Epithelial cell of esophagus (primary cell): Measurements from ENCODE around the gene CACNG4.

Source experiments
- DNase-seq: peaks from one replicate; pipeline ENCODE4 v3.0.0; 2010; ENCODE audit warnings: low read depth
- H3K4me3 ChIP-seq: 2 replicates; pipeline ENCODE4 v1.5.1; 2011; ENCODE audit warnings: mild to moderate bottlenecking, low read length, control low read depth
- TF ChIP-seq, protein P1 (sequence below): IDR thresholded peaks from 2 replicates; pipeline ENCODE4 v1.5.1; 2011; ENCODE audit warnings: low read depth, mild to moderate bottlenecking, low read length, control low read depth, inconsistent platforms; ENCODE audit not compliant: insufficient read depth; ENCODE audit errors: missing control alignments

The CACNG4 gene

DNA sequence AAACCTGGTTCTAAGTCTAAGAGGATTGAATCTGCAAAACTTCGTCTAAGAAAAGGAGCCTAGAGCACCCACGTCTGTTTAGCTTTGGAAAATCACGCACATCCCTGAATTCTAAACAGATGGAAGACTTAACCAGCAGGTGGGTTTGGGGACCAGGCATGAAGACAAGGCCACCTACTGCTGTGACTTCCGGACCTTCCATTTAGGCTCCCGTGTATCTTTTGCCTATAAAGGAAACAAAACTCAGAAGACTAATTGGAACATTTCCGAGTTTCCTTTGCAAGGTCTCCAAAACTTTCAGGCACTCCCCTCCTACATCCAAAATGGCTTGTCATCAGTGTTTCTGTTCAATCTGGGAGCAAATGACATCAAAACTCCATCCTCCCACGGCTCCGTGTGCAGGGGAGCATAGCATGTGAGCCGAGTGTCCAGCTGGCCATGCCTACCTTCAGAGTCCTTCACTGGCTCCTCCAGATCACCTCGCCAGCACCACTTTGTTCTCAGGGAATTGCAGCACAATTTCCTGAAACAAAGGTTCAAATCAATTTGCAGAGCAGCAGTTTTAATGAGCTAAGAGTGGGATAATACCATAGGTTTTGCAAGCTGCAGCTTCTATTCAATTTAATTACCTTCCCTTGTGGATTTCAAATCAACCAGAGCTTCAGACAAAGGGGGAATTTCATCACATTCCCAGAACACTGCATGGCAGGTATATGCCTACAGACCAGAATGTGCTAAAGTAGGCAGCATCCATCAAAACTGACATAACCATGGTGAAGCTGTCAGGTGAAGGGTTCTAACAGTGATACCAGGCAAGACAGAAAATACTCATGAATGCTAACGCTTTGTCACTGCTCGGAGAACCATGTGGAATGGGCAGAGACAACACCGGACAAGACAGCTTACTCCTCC lies 103.3 kb downstream of the CACNG4 start:
- no peak overlapping the region for H3K4me3 ChIP-seq
- DNase-seq = no peak
- TF ChIP-seq, protein P1, sequence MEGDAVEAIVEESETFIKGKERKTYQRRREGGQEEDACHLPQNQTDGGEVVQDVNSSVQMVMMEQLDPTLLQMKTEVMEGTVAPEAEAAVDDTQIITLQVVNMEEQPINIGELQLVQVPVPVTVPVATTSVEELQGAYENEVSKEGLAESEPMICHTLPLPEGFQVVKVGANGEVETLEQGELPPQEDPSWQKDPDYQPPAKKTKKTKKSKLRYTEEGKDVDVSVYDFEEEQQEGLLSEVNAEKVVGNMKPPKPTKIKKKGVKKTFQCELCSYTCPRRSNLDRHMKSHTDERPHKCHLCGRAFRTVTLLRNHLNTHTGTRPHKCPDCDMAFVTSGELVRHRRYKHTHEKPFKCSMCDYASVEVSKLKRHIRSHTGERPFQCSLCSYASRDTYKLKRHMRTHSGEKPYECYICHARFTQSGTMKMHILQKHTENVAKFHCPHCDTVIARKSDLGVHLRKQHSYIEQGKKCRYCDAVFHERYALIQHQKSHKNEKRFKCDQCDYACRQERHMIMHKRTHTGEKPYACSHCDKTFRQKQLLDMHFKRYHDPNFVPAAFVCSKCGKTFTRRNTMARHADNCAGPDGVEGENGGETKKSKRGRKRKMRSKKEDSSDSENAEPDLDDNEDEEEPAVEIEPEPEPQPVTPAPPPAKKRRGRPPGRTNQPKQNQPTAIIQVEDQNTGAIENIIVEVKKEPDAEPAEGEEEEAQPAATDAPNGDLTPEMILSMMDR = no peak

DNA sequence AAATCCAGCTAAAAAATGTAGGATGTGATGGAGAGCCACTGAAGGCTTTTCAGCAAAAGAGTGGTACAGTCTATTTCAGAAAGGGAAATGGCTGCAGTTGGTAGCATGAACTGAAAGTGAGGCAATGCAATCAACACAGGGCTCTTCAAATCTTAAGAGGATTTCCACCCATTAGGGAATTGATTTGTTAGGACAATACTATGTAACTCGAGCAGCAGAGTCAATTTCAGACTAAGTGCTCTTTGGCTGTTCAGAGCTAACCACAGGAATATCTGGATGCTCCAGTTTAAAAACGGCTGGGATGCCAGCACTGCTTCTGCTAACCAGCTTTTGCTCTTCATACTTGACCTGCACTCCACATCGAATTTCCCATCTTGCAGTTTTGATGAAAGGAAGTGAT lies 104.5 kb downstream of the CACNG4 start:
- TF ChIP-seq, protein P1 = no peak
- H3K4me3 ChIP-seq = no peak overlapping the region
- DNase-seq = no peak

- DNase-seq = no peak
- TF ChIP-seq, protein P1 = no peak
- no peak overlapping the region for H3K4me3 ChIP-seq
These were observed 105.2 kb downstream of the CACNG4 start for GRCh38 chr17:67069603-67070136.

- TF ChIP-seq, protein P1 = no peak
- DNase-seq = peak; percentile 45
These were observed 107.1 kb downstream of the CACNG4 start for GRCh38 chr17:67071595-67071994.

DNA sequence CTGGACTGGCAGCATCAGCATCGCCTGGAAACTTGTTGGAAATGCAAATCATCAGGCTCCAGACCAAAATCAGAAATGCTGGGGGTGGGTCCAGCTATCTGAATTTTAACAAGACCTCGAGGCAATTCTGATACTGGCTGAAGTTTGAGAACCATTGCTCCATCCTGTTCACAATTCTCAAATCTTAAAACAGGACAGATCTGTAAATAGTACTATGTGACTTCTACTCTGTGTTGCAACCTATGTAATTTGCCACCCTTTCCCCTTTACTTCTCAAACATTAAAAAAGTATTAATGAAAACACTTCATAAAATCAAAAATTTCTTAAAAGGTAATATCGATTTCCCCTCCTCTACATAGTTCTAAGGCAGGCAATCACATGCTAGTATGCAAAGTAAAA lies 108.4 kb downstream of the CACNG4 start:
- no peak overlapping the region for H3K4me3 ChIP-seq
- DNase-seq = no peak
- TF ChIP-seq, protein P1 = no peak

More at GRCh38 chr17:67071595-67071994, 107.1 kb downstream of the CACNG4 start:
- no peak overlapping the region for H3K4me3 ChIP-seq

- no peak overlapping the region for H3K4me3 ChIP-seq
- TF ChIP-seq, protein P1 = no peak
- no peak for DNase-seq
These were observed 110.3 kb downstream of the CACNG4 start for GRCh38 chr17:67074781-67075180.

GRCh38 chr17:67076290-67076689 lies 111.8 kb downstream of the CACNG4 start:
- TF ChIP-seq, protein P1 = no peak
- DNase-seq = no peak
- no peak overlapping the region for H3K4me3 ChIP-seq
